Stromal cell of bone marrow (primary cell): ENCODE measurements around the gene PRDM15.

ENCODE experiments used
- DNase-seq: peaks from one replicate; pipeline ENCODE4 v3.0.0-alpha.2; 2012; ENCODE audit warnings: low read depth

The PRDM15 gene

DNA sequence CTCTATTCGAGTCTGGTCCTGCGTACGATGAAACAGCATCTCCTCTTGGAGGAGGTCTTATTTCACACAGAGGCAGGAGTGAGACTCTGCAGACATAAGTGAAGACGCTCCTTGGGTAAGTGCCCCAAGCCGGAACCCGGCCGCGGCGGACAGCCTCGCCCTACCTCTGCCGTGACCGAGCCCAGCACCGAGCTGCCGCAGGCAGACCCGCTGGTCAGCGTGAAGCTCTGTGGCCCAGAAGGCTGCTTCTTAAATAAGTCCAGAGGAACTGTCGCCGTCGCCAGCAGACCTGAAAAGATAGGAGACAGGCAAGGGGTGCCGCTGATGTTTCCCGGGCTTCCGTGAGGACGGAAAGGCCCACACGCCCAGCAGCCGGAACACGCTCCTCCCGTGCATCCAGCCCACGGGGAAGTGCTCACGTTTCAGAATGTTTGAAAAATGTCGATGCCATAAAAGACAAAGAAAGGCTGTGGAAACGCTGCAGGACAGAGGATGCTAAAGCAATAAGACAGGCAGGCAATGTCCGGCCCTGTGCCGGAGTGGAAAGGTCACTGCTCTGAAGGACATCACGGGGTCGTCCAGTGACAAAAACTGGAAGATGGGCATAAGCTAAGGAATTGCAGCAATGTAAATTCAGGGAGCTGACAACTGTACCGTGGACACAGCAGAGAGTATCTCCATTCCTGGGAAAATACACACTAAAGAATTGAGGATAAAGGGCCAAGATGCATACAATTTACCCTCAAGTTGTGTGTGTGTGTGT lies 28.5 kb upstream of the PRDM15 start:
- DNase-seq = no peak

DNA sequence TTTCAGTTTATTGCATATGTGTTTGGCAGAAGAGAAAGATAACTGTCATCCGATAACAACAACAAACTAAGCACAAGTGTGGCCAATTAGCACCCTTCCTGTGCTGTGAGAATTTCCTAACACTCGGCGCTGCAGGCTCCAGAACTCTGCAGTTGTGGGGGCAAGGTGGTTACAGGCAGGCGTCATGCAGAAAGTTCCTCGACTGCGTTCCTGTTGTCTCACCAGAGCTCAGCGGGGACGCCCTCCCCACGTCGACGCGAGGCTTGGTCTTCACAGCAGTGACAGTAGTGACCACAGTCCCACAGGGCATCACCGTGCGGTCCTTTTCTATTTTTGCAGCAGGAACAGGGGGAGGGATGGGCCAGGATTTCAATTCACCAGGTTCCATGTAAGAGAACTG lies 27.6 kb upstream of the PRDM15 start:
- no peak for DNase-seq

DNA sequence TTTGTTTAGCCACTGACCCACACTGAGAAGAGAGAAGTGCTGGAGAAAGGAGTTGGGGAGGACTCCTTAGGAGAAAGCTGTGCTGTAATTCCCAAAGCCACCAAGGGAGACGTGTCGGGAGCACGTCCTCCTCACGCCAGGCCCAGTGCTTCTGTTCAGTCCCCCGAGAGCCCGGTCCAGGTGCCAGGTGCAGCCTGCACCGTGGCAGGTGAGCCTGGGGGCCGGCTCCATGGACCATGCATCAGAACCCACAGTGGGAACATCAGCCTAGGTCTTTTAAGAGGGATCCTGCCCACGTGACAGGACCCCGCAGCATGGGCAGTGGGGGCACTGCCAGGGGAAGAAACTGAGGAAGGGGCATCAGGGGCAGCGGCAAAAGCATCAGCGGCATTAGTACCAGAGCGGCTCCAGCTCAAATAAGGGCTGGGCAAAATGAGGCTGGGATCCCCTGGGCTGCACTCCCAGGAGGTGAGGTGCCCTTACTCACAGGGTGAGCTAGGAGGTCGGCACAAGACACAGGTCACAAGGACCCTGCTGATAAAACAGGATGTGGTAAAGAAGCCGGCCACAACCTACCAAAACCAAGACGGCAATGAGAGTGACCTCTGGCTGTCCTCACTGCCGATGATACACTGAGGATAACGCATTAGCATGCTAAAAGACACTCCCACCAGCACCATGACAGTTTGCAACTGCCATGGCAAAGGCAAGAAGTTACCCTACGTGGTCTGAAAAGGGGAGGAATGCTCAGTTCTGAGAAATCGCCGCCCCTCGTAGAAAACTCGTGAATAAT lies 24.6 kb upstream of the PRDM15 start:
- DNase-seq = no peak

DNA sequence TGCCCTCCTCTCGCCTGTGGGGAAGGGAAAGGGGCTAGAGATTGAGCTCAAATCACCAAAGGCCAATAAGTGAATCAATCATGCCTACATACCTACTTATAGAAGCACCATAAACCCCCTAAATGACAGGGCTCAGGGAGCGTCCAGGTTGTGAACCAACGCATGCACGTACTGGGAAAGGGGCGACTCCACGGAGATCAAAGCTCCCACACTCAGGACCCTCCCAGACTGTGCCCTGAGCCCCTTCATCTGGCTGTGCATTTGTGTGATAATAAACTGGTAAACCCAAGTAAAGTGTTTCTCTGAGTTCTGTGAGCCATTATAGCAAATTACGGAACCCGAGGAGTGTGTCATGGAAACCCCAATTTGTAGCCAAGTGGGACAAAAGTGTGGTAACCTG lies 23.8 kb upstream of the PRDM15 start:
- no peak for DNase-seq

DNA sequence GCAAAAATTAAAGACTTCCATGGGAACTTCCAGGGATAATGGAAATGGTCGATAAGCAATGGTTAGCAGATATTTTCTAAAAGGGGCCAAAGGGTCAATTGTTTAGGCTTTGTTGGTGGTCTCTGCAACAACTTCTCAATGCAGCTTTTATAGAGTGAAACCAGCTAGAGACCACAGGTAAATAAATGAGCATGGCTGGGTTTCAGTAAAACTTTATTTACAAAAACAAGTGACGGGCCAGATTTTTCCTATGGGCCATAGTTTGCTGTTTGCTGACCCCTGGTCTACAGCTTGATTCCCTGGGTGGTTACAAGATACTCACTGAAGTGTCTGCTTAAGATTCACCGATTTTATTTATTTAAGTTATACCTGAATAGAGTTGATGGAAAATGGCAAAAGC lies 22.6 kb upstream of the PRDM15 start:
- DNase-seq = no peak

DNA sequence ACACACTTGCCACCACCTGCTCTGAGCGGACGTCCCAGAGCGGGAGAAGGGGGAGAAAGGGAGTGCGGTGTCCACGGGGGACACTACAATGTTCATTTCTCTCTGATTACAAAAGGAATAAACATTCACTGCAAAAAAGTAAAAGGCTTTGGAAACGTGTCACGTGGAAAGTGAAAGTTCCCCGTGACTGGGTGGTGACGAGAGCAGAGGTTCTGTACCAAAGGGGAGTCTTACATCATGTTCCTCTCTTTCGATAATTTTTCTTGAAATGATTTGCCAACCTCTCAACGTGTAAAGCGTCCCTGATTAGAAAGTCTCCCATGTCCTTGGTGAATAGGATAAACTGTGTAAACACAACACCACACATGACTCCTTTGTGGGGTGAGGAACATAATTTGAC lies 22.0 kb upstream of the PRDM15 start:
- DNase-seq = no peak

DNA sequence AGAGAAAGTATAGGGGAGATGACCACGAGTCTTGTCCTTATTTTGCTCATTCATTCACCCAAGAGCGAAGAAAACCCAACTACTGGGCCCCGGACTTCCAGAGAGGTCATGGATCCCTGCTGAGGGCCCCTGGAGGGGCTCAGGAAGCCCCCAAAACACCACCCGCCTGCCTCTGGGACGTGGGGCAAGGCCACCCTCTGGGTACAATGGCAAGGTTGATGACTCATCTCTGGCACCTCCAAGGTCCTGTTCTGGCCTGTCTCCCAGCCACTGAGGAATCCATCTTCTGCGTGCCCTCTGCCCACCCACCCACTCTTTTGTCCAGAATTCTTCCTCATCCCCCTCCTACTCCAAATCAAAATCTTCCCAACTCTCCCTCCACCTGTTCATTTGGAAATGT lies 21.3 kb upstream of the PRDM15 start:
- DNase-seq = no peak

DNA sequence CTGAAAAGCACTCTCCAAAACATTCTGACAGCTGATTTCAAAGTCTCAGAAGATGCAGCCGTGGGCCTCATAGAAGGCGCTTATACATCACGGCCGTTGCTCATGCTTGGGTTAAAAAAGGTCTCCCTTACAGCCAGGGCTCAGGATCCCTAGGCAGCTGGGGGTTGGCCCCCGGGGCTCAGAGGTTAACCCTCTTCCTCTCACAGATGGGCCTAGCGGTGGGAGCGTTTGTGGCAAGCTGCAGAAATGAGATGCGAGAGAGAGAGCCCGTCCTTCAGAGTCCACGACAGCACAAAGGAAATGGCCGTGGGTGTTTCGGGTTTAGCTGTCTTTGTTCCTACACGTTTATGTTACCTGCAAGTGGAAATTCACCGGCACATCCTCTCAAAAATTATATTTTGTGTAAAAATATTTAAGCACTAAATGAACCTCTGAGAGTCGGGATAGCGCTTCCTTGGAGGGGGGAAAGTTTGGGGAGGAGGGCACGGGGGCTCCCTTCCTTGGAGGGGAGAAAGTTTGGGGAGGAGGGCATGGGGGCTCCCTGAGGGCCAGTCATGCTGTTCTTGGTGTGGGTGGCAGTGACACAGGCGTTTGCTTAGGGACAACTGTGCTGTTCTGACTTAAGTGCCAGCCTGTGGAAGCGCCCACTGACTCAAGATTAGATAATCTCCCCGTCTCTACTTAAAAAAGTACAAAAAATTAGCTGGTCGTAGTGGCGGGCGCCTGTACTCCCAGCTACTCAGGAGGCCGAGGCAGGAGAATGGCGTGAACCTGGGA lies 20.5 kb upstream of the PRDM15 start:
- no peak for DNase-seq

DNA sequence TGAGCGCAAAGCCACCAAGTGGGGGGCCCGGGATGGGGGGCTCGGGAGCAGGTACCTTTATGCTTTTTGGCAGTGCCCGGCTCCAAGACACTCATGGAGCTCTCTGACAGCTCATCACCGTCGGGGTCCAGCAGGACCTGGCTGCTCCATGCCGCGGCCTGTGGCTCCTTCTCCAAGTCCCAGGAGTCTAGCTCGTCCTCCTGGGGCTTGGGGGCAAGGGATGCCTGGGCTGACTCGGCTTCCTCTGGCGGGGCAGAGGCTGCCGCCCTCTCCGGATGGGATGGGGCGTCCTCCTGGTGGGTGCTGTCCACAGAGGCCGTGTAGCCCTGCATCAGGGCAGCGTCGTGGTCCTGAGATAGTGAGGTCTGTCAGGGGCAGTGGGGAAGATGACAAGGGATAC lies 19.9 kb upstream of the PRDM15 start:
- no peak for DNase-seq

DNA sequence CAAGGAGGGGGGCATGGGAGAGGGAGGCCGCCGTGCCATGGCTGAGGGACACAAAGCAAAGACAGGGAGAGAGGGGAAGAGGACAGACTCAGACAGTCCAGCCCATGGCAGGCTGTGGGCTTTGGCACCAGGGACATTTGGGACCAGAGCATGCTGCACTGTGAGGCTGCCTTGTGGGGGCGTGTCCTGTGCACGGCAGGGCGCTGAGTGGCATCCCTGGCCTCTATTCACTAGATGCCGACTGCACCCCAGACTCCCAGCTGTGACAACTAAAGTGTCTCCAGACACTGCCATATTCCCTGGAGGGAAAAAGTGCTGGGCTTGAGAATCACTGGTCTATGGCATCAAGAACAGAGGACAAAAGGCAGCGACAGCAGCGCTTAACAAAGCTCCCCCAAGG lies 18.6 kb upstream of the PRDM15 start:
- no peak for DNase-seq

DNA sequence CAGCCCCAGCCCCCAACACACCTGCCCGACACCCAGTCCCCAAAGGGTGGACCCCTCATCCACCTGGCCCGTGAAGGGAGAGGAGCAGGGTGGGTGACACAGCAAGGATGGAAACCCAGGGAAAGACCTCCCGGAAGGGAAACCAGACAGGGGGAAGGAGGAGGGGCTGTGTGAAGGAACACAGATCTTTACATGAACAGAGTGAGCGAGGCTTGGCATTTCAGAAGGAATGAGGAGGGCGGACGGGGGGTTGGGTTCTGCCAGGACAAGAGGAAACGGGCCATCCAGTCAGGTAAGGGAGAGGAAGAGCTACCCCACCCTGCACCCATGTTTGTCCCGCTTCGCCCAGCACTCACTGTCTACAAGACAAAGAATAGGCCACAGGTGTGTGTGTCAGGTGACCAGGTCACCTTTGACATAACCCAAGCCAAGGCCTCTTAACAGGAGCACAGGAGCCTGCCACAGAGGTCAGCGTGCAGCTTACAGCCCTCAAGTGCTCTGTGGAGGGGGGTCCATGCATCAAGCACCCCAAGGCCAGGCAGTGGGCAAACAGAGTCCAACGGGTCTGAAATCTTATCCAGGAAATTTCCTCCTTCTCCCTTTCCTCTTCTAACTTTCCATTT lies 18.0 kb upstream of the PRDM15 start:
- DNase-seq = no peak

DNA sequence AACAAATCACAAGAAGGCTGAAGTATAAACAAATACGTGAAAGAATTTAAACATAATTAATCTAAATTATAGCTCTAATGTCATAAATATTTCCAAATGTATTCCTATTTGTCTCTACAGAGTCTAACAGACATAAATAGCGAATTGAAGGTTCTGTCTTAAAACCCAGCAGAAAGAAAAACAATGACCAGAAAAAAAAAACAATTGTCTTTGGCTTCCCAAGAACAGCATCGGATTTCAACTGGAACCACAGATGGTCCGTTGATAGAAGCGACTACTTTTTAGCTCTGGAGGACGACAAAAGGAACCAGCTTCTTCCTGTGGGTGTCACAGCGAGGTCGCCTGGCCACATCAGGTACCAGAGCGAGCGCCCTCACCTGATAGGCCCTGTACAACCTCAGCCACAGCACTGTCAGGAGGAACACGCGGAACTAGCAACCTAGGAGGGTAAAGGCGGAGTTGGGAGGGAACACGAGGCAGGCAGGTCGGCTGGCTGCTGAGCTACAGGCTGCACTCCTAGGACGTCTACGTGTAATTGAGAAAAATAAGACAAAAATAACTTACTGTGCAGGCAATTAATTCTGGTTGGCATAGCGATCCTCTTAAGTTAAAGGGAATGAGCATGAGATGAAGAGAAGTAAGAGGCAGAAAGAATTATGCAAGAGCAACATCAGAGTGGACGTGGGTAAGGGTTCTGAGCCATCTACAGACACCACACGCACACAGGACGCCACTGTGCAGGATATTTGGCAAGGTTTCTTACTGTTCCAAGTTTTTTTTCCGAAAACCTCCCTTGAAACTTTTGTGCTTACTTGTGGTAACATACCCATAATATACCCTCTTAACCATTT lies 16.7 kb upstream of the PRDM15 start:
- peak; percentile 41 for DNase-seq

DNA sequence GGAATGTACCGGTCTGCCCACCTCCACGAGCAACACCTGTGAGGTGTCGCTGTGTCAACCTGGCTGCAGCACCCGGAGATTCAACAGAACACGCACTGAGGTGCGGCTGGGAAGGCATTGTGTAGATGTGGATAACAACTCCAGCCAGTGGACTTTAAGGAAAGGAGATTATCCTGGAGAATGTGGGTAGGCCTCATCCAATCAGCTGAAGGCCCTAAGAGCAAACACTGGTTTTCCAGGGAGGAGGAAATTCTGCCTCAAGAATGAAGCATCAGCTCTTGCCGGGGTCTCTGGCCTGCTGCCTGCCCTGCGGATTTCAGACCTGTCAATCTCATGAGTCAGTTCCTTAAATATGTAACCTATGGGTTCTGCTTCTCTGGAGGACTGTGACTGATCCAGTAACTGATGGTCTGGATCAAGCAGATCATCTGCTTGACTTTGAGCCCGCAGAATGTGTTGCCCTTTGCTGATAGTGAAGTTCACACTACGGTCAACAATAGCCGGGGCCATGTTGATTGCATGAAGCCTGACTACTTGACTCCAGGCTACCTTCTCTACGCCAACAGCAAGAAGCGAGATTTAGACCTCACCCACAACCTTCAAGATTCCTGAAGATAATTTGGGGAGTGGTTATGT lies 15.9 kb upstream of the PRDM15 start:
- DNase-seq = peak; percentile 43

DNA sequence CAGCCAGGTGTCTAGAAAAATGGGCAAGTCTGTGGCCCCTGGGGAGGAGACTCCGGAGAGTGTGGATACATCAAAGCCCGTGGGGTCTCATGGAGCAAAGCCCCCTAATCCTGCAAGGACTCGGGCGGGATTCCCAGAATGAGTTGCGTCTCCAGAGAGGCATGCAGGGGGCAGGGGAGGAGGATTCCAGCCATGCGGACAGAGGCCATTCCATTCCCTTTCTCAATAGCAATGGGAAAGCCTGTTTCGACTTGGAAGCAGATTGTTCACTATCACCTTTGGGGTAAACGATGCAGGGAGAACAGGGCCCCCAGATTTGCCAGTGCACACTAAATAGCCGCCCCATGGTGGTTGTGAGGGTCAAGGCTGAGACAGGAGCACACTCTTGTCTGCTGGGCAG lies 15.4 kb upstream of the PRDM15 start:
- no peak for DNase-seq

DNA sequence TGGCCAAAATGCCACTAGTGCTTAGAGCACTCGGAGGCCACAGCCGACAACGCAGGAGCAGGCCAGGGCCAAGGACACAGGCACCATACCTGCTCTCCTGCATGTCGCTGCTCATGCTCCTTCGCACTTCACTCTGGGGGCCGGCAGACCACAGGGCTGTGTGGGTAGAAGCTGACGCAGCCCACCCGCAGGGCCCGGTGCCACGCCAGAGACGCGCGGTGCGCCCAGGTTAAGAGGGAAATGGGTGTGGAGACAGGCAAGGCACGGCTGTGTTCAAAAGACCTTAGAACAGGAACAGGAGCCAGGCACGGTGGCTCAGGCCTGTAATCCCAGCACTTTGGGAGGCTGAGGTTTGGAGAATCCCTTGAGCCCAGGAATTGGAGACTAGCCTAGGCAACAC lies 13.6 kb upstream of the PRDM15 start:
- DNase-seq = no peak

DNA sequence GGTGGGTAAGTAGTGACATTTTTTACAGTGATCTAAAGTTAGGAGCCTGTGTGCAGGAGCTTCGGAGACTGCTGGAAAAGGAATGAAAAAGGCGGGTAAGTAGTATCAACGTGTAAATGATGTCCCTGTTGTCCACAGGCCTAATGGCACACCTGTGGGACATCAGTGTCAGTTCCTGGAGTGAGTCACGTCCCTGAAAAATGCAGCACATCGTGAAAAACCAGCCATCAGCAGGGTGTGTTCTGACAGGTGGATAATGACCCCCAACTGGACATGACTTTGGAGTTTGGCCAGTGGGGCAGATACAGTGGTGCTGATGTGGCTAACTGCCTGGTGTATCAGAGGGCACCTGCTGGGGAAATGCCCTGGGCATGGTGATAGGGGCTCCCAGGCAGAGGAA lies 12.0 kb upstream of the PRDM15 start:
- no peak for DNase-seq

DNA sequence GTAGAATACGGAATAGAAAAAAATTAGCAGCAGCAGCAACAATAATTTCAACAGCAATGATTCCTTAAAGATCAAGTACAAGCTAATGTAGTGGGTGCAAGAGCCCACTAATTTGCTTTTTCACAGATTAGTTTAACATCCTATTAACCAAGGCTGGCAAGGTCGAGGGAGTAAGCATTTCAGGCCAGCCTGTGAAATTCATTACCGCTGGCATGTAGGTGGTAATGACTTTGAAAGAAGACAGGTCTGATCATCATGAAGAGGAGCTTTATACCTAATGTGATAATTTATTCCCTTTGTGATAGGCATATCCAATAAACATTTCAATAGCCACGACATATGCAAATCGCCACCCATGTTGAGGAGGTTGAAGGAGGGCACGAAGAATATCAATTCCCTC lies 11.2 kb upstream of the PRDM15 start:
- DNase-seq = no peak

DNA sequence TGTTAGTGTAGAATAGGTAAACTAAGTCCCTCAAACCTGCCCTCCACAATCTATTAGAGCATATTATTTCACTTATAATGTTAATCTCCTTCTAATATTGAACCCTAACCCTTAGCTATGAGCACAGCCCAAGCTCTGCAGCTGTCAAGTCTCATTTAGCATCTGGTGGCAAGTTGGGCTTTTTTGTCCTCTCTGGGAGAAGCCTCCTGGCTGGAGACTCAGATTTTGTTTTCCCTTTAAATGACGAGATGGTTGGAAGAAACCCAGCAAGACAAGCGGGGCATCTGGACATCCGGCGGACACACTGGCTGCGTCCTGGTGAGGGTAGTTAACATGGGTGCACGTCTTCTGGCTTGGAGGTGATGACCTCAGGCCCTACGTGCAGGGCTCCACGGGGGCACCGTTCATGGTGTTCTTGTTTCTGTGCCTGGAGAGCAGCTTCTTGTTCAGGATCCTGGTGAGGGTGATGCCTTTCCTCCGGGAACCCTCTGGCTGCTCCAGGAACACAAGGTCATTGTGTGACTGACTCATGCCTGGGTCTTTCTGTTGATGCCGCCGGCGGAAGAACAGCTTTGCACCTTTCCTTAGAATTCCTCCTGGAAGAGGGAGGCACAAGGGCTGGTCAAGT lies 9.7 kb upstream of the PRDM15 start:
- no peak for DNase-seq

DNA sequence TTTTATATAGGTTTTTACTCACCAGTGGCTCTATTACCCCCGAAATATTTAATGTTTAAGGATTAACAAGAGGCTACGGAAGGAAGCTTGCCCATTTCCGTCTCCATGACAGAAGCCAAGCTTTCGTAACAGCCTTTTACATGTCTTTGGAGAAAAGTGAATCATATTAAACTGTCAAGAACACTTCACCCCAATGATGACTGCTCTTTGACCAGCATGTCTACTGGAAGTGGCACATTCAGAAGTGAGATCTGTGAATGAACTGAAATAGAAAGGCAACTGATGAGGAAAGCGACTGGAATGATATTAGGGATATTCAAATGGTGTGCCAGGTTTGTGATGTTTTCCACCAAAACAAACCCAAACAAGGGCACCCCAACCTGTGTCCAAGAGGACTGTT lies 8.5 kb upstream of the PRDM15 start:
- DNase-seq = no peak

DNA sequence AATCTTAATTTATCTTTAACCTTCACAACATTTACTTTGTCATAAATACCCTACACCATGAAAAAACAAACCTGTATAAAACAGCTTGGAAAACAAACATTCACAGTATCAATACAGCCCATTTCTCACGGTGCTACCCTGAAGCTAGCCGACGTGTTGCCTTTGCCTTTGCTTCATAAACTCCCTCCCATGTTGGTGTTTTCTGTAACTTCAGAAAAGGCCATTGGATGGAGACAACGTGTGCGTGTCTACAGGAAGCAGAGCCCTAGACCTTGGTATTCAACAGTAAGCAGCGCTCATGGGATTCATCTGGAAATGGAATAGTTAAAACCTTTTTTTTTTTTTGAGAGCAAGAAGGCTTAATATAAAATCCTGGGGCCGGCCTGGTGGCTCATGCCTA lies 7.2 kb upstream of the PRDM15 start:
- no peak for DNase-seq
